NCI-H345 treated with DMSO at 0.1 percent for 48 hours (cell line): ENCODE measurements around the gene ELOB.

Experiments used
- DNase-seq: peaks from one replicate; lab custom pipeline; 2025; ENCODE audit not compliant: unreplicated experiment; lab: John Stamatoyannopoulos, UW

Gene ELOB

GRCh38 chr16:2769100-2769529 lies 8.0 kb downstream of the ELOB start:
- no peak for DNase-seq

- DNase-seq = no peak
Measured at GRCh38 chr16:2768403-2769089, 8.5 kb downstream of the ELOB start.

DNA sequence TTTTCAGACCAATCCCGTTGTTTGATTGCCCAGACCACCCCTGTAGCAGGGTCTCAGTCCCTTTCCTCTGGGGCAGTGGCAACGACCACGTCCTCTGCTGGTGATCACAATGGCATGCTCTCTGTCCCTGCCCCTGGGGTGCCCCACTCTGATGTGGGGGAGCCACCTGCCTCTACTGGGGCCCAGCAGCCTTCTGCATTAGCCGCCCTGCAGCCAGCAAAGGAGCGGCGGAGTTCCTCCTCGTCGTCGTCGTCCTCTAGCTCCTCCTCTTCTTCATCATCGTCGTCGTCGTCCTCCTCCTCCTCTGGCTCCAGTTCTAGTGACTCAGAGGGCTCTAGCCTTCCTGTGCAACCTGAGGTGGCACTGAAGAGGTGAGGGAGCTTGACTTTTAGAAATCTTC lies 9.2 kb downstream of the ELOB start:
- no peak for DNase-seq

DNA sequence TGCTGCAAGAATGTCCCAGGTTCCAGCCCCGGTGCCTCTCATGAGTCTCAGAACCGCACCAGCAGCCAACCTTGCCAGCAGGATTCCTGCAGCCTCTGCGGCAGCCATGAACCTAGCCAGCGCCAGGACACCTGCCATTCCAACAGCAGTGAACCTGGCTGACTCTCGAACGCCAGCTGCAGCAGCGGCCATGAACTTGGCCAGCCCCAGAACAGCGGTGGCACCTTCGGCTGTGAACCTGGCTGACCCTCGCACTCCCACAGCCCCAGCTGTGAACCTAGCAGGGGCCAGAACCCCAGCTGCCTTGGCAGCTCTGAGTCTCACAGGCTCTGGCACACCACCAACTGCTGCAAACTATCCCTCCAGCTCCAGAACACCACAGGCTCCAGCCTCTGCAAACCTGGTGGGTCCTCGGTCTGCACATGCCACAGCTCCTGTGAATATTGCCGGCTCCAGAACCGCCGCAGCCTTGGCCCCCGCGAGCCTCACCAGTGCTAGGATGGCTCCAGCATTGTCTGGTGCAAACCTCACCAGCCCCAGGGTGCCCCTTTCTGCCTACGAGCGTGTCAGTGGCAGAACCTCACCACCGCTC lies 9.8 kb downstream of the ELOB start:
- no peak for DNase-seq

GRCh38 chr16:2766430-2767139 lies 10.5 kb downstream of the ELOB start:
- no peak for DNase-seq

DNA sequence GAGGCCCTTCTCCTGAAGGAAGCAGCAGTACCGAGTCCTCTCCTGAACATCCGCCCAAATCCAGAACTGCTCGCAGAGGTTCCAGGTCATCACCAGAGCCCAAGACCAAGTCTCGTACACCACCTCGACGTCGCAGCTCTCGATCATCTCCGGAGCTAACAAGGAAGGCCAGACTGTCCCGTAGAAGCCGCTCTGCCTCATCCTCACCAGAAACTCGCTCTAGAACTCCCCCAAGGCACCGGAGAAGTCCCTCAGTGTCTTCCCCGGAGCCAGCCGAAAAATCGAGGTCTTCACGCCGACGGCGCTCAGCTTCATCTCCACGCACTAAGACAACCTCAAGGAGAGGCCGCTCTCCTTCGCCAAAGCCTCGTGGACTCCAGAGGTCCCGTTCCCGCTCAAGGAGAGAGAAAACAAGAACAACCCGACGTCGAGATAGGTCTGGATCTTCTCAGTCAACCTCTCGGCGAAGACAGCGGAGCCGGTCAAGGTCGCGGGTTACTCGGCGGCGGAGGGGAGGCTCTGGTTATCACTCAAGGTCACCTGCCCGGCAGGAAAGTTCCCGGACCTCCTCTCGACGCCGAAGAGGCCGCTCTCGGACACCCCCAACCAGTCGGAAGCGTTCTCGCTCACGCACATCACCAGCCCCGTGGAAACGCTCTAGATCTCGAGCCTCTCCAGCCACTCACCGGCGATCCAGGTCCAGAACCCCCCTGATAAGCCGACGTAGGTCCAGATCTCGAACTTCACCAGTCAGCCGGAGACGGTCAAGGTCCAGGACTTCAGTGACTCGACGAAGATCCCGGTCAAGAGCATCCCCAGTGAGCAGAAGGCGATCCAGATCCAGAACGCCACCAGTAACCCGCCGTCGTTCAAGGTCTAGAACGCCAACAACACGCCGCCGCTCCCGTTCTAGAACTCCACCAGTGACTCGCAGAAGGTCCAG lies 11.3 kb downstream of the ELOB start:
- no peak for DNase-seq

- DNase-seq = no peak
Measured at GRCh38 chr16:2764718-2765117, 12.4 kb downstream of the ELOB start.

- no peak for DNase-seq
Measured at GRCh38 chr16:2763173-2763572, 13.9 kb downstream of the ELOB start.

- DNase-seq = no peak
Measured at GRCh38 chr16:2762711-2763110, 14.4 kb downstream of the ELOB start.

DNA sequence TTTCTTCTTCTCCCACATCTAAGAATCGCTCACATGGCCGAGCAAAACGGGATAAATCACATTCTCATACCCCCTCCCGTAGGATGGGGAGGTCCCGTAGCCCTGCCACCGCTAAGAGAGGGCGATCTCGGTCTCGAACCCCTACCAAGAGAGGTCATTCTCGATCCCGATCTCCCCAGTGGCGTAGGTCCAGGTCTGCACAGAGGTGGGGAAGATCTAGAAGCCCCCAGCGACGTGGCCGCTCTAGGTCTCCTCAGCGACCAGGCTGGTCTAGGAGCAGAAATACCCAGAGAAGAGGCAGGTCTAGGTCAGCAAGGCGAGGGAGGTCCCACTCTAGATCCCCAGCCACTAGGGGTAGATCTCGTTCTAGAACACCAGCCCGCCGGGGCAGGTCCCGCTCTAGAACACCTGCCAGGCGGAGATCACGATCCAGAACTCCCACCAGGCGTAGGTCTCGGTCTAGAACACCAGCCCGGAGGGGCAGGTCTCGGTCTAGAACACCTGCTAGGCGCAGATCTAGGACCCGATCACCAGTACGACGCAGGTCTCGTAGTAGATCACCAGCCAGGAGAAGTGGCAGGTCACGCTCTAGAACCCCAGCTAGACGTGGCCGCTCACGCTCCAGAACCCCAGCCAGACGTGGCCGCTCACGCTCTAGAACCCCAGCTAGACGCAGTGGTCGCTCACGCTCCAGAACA lies 15.0 kb downstream of the ELOB start:
- DNase-seq = no peak

DNA sequence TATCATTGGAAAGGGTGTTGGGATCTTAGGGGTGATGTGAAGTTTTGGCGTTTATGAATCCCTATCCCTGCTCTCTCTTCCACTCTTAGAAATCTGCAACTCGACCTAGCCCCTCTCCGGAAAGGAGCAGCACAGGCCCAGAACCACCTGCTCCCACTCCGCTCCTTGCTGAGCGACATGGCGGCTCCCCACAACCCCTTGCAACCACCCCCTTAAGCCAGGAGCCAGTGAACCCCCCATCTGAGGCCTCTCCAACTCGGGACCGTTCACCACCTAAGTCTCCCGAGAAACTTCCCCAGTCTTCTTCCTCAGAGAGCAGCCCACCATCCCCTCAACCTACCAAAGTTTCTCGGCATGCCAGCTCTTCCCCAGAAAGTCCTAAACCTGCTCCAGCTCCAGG lies 15.6 kb downstream of the ELOB start:
- DNase-seq = no peak

- DNase-seq = no peak
Measured at GRCh38 chr16:2757344-2757743, 19.7 kb downstream of the ELOB start.

GRCh38 chr16:2756288-2757015 lies 20.6 kb downstream of the ELOB start:
- no peak for DNase-seq

DNA sequence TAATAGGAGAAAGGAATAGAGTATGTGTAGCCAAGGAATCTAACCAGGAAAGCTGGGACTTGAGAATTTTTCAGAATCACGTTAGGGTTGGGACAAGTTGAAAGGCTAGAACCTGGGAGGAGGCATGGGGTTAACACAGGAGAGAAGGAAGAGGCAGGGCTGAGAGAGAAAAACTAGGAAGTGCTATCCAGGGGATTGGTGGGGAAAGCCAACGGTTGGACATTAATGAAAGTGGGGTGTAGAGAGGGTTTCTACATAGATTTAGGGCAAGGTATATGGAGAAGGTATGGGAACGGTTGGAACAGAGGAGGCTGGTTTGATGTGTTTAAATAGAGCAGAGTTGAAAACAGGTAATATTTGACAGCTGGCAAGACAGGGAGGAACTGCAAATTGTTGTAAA lies 21.9 kb downstream of the ELOB start:
- DNase-seq = no peak

GRCh38 chr16:2753733-2754020 lies 23.4 kb downstream of the ELOB start:
- DNase-seq = no peak

GRCh38 chr16:2752850-2753732 lies 24.0 kb downstream of the ELOB start:
- DNase-seq = peak; percentile 66

GRCh38 chr16:2752035-2752849 lies 24.8 kb downstream of the ELOB start, which contains the start of gene SRRM2:
Gene SRRM2, plus strand, starts transcription at chr16:2752638. Its CDS starts 3,727 bp downstream, at chr16:2756365.
- DNase-seq = peak; percentile 94

DNA sequence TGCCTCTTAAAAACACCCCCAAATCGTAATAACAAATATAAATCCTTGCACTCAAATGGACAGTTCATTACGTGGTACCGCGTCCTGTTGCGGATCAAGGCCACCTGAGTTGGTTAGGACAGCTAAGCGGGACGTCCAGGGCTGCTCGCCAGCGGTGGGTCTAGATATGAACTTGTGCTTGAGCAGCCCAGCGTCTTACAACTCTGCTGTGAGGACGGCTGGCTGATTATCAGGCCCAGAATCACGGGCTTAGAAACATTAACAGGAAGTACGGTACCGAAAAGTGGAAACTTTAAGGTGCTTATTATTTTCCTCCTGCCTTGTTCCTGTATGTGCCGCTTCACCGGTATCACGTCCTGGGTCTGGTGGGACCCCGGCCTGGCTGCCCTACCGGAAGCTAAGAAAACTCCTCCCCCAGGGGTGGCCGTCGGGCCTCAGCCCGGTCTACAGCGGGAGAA lies 25.5 kb downstream of the ELOB start:
- DNase-seq = peak; percentile 76
